ENCODE data around the gene PPP3R1. TPM values are rescaled to one million over a fixed set of nuclear protein-coding genes. Genes with fewer than 3 reads are reported as not detected.

PPP3R1 gene
- total RNA-seq, 2 experiments from 2014 or later: 15.1 to 90.3 TPM

- no TSS peak for BruUV-seq (replicated peaks)
- no peaks in the 10 kb centered on the region for H3K79me2 ChIP-seq (ENCODE audit: insufficient read depth, low read depth, low read length)
- intact Hi-C loops (cut with micrococcal nuclease; ENCODE audit: unreplicated experiment): no loop called here
- H3K9me2 ChIP-seq (ENCODE audit: insufficient read depth, low read length): no peaks in the 10 kb centered on the region
- peaks cover 29% of the 10 kb centered on the region for H3K4me1 ChIP-seq (ENCODE audit: insufficient read depth, low read length, poor library complexity, severe bottlenecking)
- H3K27ac ChIP-seq (ENCODE audit: low read depth, low read length, poor library complexity, severe bottlenecking): no peak overlapping the region
- H3K4me3 ChIP-seq (ENCODE audit: low read depth, low read length, poor library complexity, severe bottlenecking): no peak overlapping the region
- ChIA-PET CTCF (ENCODE audit: unreplicated experiment) (no interaction called here), POLR2A (interaction anchor here (0.9 to 1.1 kb wide), 2 partner anchors 8 to 10 kb away, joined by 3 read pairs; no protein-coding TSS in a partner anchor)
- no peak overlapping the region for H3K4me2 ChIP-seq (ENCODE audit: low read length)
- no peak for DNase-seq (ENCODE audit: low spot score)
- TF ChIP-seq EZH2phosphoT487 (IDR thresholded peaks at IDR 0.05; ENCODE audit: borderline replicate concordance, low read depth, low read length) (no peak), CTCF (conservative IDR thresholded peaks at IDR 0.05; ENCODE audit: low read length) (no peak)
- no peaks in the 10 kb centered on the region for H4K20me1 ChIP-seq (ENCODE audit: insufficient read depth, low read length)
- H3K36me3 ChIP-seq (ENCODE audit: insufficient read depth, low read length): no peaks in the 10 kb centered on the region
- H2AFZ ChIP-seq (ENCODE audit: low read length): no peak overlapping the region
- no peaks in the 10 kb centered on the region for H3K9me3 ChIP-seq (ENCODE audit: low read length)
Measured at GRCh38 chr2:68272246-68272994, 20.1 kb upstream of the PPP3R1 start.

GRCh38 chr2:68266655-68267054 is 14.3 kb upstream of the PPP3R1 start:
- H3K9me3 ChIP-seq (ENCODE audit: low read length): no peaks in the 10 kb centered on the region
- H3K79me2 ChIP-seq (ENCODE audit: insufficient read depth, low read depth, low read length): no peaks in the 10 kb centered on the region
- no peaks in the 10 kb centered on the region for H3K9me2 ChIP-seq (ENCODE audit: insufficient read depth, low read length)
- BruUV-seq (replicated peaks): no TSS peak
- no peaks in the 10 kb centered on the region for H3K36me3 ChIP-seq (ENCODE audit: insufficient read depth, low read length)
- no peaks in the 10 kb centered on the region for H3K4me1 ChIP-seq (ENCODE audit: insufficient read depth, low read length, poor library complexity, severe bottlenecking)
- POLR2A ChIA-PET: interaction anchor here (1.1 kb wide), 1 partner anchor 9 kb away, joined by 3 read pairs; no protein-coding TSS in a partner anchor
- H2AFZ ChIP-seq (ENCODE audit: low read length): no peak overlapping the region
- DNase-seq (ENCODE audit: low spot score): no peak
- no peak overlapping the region for H3K4me2 ChIP-seq (ENCODE audit: low read length)
- CTCF ChIA-PET (ENCODE audit: unreplicated experiment): no interaction called here
- intact Hi-C loops (cut with micrococcal nuclease; ENCODE audit: unreplicated experiment): no loop called here
- no peaks in the 10 kb centered on the region for H4K20me1 ChIP-seq (ENCODE audit: insufficient read depth, low read length)
- no peak overlapping the region for H3K4me3 ChIP-seq (ENCODE audit: low read depth, low read length, poor library complexity, severe bottlenecking)
- H3K27ac ChIP-seq (ENCODE audit: low read depth, low read length, poor library complexity, severe bottlenecking): no peak overlapping the region
- no peak for TF ChIP-seq CTCF (conservative IDR thresholded peaks at IDR 0.05; ENCODE audit: low read length)
- TF ChIP-seq EZH2phosphoT487 (IDR thresholded peaks at IDR 0.05; ENCODE audit: borderline replicate concordance, low read depth, low read length): no peak

- ChIA-PET POLR2A (interaction anchor here (0.7 kb wide), 1 partner anchor 112 kb away, joined by 3 read pairs; no protein-coding TSS in a partner anchor), CTCF (ENCODE audit: unreplicated experiment) (no interaction called here)
- H3K9me2 ChIP-seq (ENCODE audit: insufficient read depth, low read length): no peaks in the 10 kb centered on the region
- no peaks in the 10 kb centered on the region for H3K36me3 ChIP-seq (ENCODE audit: insufficient read depth, low read length)
- H3K27ac ChIP-seq (ENCODE audit: low read depth, low read length, poor library complexity, severe bottlenecking): no peak overlapping the region
- no peak overlapping the region for H3K4me2 ChIP-seq (ENCODE audit: low read length)
- intact Hi-C loops (cut with micrococcal nuclease; ENCODE audit: unreplicated experiment): no loop called here
- H3K79me2 ChIP-seq (ENCODE audit: insufficient read depth, low read depth, low read length): no peaks in the 10 kb centered on the region
- no peaks in the 10 kb centered on the region for H3K9me3 ChIP-seq (ENCODE audit: low read length)
- BruUV-seq (replicated peaks): no TSS peak
- no peak overlapping the region for H2AFZ ChIP-seq (ENCODE audit: low read length)
- no peak for TF ChIP-seq EZH2phosphoT487 (IDR thresholded peaks at IDR 0.05; ENCODE audit: borderline replicate concordance, low read depth, low read length)
- no peak for TF ChIP-seq CTCF (conservative IDR thresholded peaks at IDR 0.05; ENCODE audit: low read length)
- no peak for DNase-seq (ENCODE audit: low spot score)
- H4K20me1 ChIP-seq (ENCODE audit: insufficient read depth, low read length): no peaks in the 10 kb centered on the region
- H3K4me1 ChIP-seq (ENCODE audit: insufficient read depth, low read length, poor library complexity, severe bottlenecking): no peaks in the 10 kb centered on the region
- H3K4me3 ChIP-seq (ENCODE audit: low read depth, low read length, poor library complexity, severe bottlenecking): no peak overlapping the region
Measured at GRCh38 chr2:68263632-68264031, 11.3 kb upstream of the PPP3R1 start.
